ENCODE measurements around the gene MRPS16. TPM values are rescaled to one million over a fixed set of nuclear protein-coding genes. Genes with fewer than 3 reads are reported as not detected.

Gene MRPS16
- total RNA-seq, 4 donors from 2014 or later: 30.3 to 50.3 (median 43.8) TPM

DNA sequence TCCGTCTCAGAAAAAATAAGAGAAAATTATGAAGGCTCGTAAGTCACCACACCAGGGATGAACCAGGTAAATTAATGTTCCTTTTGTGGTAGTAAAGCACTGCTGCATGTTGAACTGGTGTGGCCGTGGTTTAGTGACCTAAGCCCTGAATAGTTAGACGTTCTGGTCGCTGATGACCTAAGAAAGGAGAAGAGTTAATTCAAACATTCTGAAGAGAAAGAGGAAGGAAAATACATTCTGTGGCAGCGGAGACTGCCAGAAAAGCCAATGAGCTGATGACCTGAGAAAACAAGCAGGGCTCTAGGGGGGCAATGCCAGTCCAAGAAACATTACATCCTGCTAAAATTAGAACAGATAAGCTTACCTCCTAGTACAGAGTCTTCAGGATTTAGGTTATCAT lies 22.9 kb downstream of the MRPS16 start:
- H3K4me1 ChIP-seq: no peaks in the 10 kb centered on the region
- TF ChIP-seq, protein P1, sequence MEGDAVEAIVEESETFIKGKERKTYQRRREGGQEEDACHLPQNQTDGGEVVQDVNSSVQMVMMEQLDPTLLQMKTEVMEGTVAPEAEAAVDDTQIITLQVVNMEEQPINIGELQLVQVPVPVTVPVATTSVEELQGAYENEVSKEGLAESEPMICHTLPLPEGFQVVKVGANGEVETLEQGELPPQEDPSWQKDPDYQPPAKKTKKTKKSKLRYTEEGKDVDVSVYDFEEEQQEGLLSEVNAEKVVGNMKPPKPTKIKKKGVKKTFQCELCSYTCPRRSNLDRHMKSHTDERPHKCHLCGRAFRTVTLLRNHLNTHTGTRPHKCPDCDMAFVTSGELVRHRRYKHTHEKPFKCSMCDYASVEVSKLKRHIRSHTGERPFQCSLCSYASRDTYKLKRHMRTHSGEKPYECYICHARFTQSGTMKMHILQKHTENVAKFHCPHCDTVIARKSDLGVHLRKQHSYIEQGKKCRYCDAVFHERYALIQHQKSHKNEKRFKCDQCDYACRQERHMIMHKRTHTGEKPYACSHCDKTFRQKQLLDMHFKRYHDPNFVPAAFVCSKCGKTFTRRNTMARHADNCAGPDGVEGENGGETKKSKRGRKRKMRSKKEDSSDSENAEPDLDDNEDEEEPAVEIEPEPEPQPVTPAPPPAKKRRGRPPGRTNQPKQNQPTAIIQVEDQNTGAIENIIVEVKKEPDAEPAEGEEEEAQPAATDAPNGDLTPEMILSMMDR (IDR thresholded peaks at IDR 0.05): no peak
- TF ChIP-seq EP300 (IDR thresholded peaks at IDR 0.05) (no peak), POLR2A (IDR thresholded peaks at IDR 0.05) (no peak), POLR2AphosphoS5 (IDR thresholded peaks at IDR 0.05) (no peak)
- DNase-seq (ENCODE audit: low spot score in 2 of 2): no peak
- H3K4me3 ChIP-seq: no peak overlapping the region
- H3K9me3 ChIP-seq: no peaks in the 10 kb centered on the region
- no peaks in the 10 kb centered on the region for H3K27me3 ChIP-seq
- H3K36me3 ChIP-seq: peaks cover 32% of the 10 kb centered on the region
- H3K27ac ChIP-seq: no peak overlapping the region
- 80% methylated on average over 6 of the region's 6 CpGs for WGBS

DNA sequence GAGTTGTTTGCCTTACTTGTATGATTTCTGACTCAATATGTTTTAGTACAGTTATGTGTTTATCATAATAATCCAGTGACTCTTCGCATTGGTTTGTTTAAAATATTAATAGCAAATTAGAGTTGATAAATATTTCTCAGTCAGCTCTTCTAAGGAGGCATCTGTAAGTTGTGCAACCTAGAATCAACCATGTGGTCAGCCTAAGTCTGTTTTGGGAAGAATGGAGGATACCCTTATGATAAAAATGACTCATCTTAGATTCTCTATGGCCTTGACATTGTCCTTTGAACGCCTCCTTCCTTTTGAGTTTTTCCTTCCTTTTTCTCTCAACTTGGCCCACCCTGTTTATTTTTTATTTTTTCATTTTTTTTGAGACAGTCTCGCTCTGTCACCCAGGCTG lies 24.2 kb downstream of the MRPS16 start:
- peaks cover 20% of the 10 kb centered on the region for H3K36me3 ChIP-seq
- TF ChIP-seq POLR2A (IDR thresholded peaks at IDR 0.05): no peak
- TF ChIP-seq POLR2AphosphoS5 (IDR thresholded peaks at IDR 0.05): no peak
- TF ChIP-seq, protein P1 (IDR thresholded peaks at IDR 0.05): no peak
- TF ChIP-seq EP300 (IDR thresholded peaks at IDR 0.05): no peak

DNA sequence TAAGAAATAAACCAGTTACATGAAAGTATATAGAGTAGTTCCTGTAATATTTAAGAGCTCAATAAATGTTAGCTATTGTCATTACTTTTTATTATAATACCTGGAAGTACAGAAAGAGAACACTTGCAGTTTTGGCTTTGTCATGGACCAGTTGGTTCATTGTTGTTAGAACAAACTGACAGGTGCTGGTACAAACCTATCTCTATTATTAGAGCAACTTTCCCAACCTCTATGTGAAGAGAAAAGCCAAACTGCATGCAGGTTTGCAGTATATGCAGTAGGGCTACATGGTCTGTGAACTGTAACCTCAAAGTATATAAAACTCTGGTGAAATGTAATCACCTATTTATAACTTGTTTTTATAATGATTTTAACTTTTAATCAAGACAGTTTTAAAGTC lies 25.8 kb downstream of the MRPS16 start:
- no peak for DNase-seq (ENCODE audit: low spot score in 2 of 2)
- no peak overlapping the region for H3K4me3 ChIP-seq
- H3K27ac ChIP-seq: no peak overlapping the region
- H3K27me3 ChIP-seq: no peaks in the 10 kb centered on the region
- TF ChIP-seq, protein P1 (IDR thresholded peaks at IDR 0.05): no peak
- TF ChIP-seq POLR2AphosphoS5 (IDR thresholded peaks at IDR 0.05) (no peak), POLR2A (IDR thresholded peaks at IDR 0.05) (no peak), EP300 (IDR thresholded peaks at IDR 0.05) (no peak)
- H3K4me1 ChIP-seq: no peaks in the 10 kb centered on the region
- peaks cover 14% of the 10 kb centered on the region for H3K36me3 ChIP-seq
- H3K9me3 ChIP-seq: no peaks in the 10 kb centered on the region

More for the DNA sequence above, 24.2 kb downstream of the MRPS16 start:
- Histone ChIP-seq H3K4me1 (no peaks in the 10 kb centered on the region), H3K27ac (no peak overlapping the region), H3K4me3 (no peak overlapping the region), H3K27me3 (no peaks in the 10 kb centered on the region), H3K9me3 (no peaks in the 10 kb centered on the region)
- 84% methylated on average over 3 of the region's 3 CpGs for WGBS
- no peak for DNase-seq (ENCODE audit: low spot score in 2 of 2)

DNA sequence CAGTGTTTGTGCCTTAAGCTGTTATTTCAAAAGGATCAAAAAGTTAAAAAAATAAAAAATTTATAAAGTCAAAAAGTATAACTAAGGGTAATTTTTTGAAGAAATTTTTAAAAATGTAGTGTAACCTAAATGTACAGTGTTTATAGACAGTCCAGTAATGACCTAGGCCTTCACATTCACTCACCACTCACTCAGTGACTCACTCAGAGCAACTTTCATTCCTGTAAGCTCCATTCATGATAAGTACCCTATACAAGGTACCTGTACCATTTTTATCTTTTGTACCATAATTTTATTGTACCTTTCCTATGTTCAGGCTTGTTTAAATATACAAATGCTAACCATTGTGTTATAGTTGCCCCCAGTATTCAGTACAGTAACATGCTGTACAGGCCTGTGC lies 26.9 kb downstream of the MRPS16 start:
- peaks cover 10% of the 10 kb centered on the region for H3K36me3 ChIP-seq
- H3K4me3 ChIP-seq: no peak overlapping the region
- TF ChIP-seq POLR2A (IDR thresholded peaks at IDR 0.05): no peak
- TF ChIP-seq, protein P1 (IDR thresholded peaks at IDR 0.05): no peak
- TF ChIP-seq POLR2AphosphoS5 (IDR thresholded peaks at IDR 0.05): no peak
- TF ChIP-seq EP300 (IDR thresholded peaks at IDR 0.05): no peak
- no peaks in the 10 kb centered on the region for H3K4me1 ChIP-seq
- H3K27me3 ChIP-seq: no peaks in the 10 kb centered on the region
- no peak overlapping the region for H3K27ac ChIP-seq
- DNase-seq (ENCODE audit: low spot score in 2 of 2): no peak
- no peaks in the 10 kb centered on the region for H3K9me3 ChIP-seq

DNA sequence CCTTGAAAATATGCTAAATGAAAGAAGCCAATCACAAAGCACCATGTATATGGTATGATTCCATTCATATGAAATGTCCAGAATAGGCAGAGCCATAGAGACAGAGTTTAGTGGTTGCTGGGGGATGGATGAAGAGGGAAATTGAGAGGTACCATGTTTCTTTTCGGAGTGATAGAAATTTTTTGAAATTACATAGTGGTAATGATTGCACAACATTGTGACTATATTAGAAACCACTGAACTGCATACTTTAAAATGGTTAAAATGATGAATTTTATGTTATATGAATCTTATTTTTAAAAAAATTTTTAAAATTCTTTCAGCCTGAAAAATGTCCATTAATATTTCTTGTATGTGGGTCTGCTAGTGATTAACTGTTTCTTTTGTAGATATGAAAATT lies 31.5 kb downstream of the MRPS16 start:
- WGBS: 93% methylated on average over 1 of the region's 1 CpG
- no peak overlapping the region for H3K27ac ChIP-seq
- peaks cover 19% of the 10 kb centered on the region for H3K36me3 ChIP-seq
- no peak overlapping the region for H3K4me3 ChIP-seq
- no peaks in the 10 kb centered on the region for H3K9me3 ChIP-seq
- no peaks in the 10 kb centered on the region for H3K27me3 ChIP-seq
- TF ChIP-seq EP300 (IDR thresholded peaks at IDR 0.05): no peak
- TF ChIP-seq POLR2A (IDR thresholded peaks at IDR 0.05): no peak
- no peak for TF ChIP-seq POLR2AphosphoS5 (IDR thresholded peaks at IDR 0.05)
- TF ChIP-seq, protein P1 (IDR thresholded peaks at IDR 0.05): no peak
- H3K4me1 ChIP-seq: no peaks in the 10 kb centered on the region
- DNase-seq (ENCODE audit: low spot score in 2 of 2): no peak

Measured in suprapubic skin (tissue), 4 donors.